NCI-H2029 (cell line): ENCODE data around the gene FEN1.

Experiments
- DNase-seq: peaks from one replicate; lab custom pipeline; 2025; lab: John Stamatoyannopoulos, UW

Gene FEN1

DNA sequence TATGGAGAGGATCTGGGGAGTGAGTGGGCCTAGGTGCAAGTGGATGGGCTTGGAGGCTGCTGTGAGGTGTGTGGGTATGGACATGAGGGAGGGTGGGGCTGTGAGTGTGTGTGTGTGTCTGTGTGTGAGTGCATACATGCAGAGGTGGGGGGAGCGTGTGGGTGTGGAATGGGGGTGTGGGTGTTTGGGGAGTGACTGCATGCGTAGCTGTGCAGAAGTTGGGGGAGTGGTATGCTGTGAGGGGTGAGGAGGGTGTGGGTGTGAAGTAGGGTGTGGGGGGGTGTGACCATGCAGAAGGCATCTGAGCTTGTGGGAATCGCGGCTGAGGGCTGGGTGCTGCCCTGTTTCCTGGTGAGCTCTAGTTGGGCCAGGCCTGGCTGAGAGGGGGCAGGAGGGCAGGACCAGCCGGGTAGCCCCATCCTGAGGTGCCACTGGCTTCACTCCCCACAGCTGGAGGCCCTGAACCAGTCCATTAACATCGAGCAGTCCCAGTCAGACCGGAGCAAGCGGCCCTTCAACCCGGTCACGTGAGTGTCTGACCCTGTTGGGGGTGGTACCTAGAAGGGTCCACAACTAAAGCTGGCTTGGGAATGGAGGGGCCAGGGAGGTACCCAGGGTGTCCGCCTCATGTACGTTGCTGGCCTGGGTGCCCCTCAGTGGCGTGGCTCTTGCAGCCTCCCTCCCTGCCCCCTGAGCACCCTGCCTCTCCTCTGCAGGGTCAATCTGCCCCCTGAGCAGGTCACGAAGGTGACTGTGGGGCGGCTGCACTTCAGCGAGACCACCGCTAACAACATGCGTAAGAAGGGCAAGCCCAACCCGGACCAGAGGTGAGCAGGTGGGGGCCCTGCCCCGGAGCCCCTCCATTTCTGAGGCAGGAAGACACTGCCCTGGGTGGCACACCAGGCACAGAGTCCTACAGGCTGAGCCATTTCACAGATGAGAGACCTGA lies 16.8 kb upstream of the FEN1 start:
- no peak for DNase-seq

GRCh38 chr11:61776561-61777075 lies 16.1 kb upstream of the FEN1 start:
- DNase-seq, result peak; percentile 18

DNA sequence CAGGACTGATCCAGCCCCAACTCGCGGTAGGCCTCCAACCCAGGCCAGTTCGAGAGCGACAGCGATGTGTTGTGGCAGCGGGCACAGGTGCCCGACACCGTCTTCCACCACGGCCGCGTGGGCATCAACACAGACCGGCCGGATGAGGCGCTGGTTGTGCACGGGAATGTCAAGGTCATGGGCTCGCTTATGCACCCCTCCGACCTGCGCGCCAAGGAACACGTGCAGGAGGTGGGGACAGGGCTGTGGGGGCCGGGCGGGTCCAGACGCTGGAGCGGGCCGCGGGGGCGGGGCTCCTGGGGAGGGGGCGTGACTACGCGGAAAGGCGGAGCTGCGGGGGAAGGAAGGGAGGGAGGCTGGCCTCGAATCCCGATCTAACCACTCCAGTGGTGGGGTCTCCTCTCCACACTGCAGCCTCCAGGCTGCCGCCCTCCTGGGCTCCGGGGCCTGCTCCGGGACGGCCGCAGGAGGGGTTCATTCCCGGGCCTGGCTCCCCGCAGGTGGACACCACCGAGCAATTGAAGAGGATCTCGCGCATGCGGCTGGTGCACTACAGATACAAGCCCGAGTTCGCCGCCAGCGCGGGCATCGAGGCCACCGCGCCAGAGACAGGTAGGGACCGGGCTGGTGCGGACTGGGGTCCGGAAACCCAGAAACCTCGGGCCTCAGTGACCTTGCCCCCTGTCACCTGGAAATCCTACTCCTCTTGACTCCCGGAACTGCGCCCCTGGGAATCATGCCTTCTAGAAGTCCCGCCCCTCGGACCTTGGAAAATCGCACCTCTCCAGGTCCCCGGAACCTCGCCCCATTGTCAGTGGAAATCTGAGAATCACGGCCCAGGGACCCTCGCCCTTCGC lies 15.2 kb upstream of the FEN1 start:
- no peak for DNase-seq

- DNase-seq, result no peak
Observed at GRCh38 chr11:61778357-61778886, 14.3 kb upstream of the FEN1 start.

GRCh38 chr11:61778920-61779650 lies 13.6 kb upstream of the FEN1 start:
- no peak for DNase-seq

GRCh38 chr11:61779666-61780525 lies 12.8 kb upstream of the FEN1 start:
- DNase-seq, result no peak

GRCh38 chr11:61780581-61781162 lies 12.0 kb upstream of the FEN1 start:
- DNase-seq, result no peak

- DNase-seq, result no peak
Observed at GRCh38 chr11:61781585-61781984, 11.1 kb upstream of the FEN1 start.

GRCh38 chr11:61782299-61782698 lies 10.4 kb upstream of the FEN1 start:
- DNase-seq, result no peak

- no peak for DNase-seq
Observed at GRCh38 chr11:61782841-61783240, 9.9 kb upstream of the FEN1 start.

GRCh38 chr11:61783717-61784505 lies 8.8 kb upstream of the FEN1 start:
- no peak for DNase-seq

DNA sequence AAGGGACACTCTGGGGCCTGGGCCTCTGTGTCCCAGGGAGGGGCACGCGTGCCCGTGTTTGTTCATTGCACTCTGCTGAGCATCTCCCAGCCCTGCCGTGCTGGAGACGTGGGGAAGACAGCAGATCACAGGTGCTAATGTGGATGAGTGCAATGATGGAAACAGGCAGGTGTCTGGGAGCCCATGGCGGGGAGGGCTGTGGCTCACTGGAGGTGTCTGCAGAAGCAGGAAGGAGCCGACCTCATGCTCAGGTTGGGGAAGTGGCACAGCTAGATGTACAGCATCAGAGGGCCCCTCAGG lies 8.3 kb upstream of the FEN1 start:
- no peak for DNase-seq

DNA sequence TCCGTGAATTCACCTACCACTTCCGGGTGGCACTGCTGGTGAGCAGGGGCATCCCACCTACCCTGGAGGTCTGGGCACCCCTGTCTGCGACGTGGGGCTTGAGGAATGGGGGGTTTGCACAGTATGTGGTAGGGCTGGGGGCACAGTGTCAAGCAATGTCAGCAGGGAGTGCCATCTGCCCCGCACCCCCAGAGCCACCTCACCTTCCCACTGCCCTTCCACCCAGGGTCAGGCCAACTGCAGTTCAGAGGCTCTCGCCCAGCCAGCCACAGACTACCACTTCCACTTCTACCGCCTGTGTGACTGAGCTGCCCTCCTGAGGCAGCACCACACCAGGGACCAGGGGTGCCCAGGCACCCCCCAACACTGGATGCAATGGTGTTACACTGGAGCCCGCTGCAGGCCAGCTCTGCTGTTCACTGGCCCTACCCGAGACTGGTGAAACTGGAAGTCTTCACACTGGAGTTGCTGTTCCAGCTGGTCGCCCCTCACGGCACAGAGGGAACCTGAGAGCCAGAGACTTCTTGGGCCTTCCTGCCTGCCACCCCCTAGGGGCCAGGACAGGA lies 6.8 kb upstream of the FEN1 start:
- no peak for DNase-seq

DNA sequence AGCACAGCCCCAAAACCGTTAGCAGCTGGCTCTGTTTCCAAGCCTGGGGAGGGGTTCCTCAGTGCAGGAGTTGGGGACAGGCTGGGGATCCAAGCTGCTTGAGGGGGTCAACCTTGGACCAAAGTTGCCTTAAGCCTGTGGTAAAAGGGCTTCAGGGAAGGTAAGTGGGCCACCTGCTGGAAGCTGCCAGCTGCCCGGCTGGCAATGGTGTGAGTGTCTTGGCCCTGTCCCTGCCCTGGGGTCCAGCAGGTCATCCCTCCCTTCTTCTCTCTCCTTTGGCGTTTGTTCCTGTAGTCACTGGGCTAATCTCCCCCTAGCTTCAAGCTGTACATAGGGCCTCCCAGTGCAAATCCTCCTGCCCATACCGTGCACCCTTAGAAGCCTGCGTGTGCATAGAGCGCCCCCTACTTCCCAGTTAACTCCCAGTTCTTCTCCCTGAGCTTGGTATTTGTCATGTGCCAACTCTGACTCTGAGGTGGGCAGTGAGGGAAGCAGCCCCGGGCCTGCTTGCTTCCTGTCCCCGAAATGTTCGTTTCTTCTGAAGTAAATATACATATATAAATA lies 4.7 kb upstream of the FEN1 start:
- no peak for DNase-seq

DNA sequence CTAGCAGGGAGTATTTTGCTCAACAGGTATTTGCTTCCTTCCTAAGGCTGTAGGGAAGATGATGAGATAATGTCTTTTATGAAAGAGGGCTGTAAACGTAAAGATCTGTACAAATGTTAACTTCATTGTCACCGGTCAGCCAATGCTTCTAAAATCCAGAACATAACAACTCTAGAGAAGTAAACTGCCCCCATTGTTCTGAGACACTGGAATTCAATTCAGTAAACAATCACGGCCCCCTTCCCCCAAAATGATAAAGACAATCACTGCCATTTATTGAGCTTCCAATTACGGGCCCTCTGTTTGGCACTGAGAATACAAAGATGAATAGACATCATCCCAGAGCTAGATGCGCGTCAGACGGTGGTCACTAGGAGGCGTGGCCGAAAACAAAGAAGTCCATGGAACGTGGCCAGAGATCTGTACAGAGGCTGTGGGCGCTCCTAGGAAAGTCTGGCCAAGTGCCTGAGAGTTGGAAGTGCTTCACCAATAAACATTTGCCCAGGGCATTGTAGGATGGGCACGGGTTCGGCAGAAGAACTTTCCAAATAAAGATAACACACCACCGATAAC lies 888 bp upstream of the FEN1 start:
- DNase-seq, result peak; percentile 85

DNA sequence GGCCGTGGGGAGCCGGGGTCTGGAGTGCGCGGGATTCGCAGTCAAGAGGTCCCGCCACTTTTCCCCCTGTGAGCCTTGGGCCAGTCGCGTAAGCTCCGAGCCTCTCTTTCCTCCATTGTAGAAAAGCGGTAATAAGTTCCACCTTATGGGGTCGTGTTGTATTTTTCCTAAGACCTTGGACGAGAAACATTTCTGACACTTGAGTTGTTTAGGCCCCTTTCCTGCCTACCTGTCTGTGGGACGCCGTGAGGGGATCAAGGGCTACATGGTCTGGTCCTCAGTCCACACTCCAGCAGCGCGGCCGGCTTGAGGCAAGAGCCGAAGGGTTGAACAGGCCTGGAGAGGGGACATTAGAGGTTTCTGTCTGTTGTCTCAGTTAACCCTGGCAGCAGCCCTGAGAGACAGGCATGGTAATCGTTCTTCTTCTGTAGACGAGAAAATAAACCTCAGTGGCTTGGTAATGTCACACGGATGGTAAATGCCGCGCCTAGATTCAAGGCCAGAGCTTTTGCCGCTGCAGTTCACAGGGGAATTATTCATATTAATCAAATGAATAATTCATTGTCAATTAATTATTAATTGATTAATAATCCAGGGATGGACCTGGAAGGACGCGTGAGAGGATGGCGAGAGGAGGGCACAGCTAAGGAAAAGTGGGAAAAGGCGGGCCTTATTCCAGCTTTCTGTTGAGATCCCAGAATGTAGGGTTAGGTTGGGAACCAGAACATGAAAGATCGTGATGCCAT lies 545 bp downstream of the FEN1 start:
- no peak for DNase-seq

DNA sequence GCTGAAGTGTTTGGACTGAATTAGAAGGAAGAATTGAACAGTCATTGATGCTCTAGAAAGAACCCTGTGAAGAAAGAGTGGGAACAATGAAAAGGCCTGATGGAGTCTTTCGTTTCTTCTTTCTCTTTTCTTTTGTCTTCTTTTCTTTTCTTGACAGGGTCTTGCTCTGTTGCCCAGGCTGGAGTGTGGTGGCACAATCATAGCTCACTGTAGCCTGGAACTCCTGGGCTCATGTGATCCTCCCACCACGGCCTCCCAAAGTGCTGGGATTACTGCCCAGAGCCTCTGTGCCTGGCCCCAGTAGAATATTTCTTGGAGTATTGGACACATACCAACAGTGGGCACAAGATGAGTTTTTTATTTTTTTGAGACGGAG lies 1.1 kb downstream of the FEN1 start:
- DNase-seq, result no peak

GRCh38 chr11:61794579-61794978 lies 1.9 kb downstream of the FEN1 start:
- DNase-seq, result no peak
